Hindlimb muscle (tissue), 1 donor: ENCODE data around the gene ZNF800. TPM values are rescaled to one million over a fixed set of nuclear protein-coding genes. Genes with fewer than 3 reads are reported as not detected.
"Not testable (repeated sequence)": the region's sequence is repeated elsewhere in the genome, so short reads cannot be mapped to it uniquely, and the experiment has no call there.

Source experiments
- DNase-seq: peaks from one replicate; pipeline ENCODE4 v3.0.0-alpha.2; 2013
- polyA plus RNA-seq: library from polyadenylated mRNA; unstranded; fragments of 120-200 nt; gene quantifications from one replicate; pipeline ENCODE4 v1.2.1, GENCODE V29; 2013; ENCODE audit not compliant: insufficient read length

Gene ZNF800, protein sequence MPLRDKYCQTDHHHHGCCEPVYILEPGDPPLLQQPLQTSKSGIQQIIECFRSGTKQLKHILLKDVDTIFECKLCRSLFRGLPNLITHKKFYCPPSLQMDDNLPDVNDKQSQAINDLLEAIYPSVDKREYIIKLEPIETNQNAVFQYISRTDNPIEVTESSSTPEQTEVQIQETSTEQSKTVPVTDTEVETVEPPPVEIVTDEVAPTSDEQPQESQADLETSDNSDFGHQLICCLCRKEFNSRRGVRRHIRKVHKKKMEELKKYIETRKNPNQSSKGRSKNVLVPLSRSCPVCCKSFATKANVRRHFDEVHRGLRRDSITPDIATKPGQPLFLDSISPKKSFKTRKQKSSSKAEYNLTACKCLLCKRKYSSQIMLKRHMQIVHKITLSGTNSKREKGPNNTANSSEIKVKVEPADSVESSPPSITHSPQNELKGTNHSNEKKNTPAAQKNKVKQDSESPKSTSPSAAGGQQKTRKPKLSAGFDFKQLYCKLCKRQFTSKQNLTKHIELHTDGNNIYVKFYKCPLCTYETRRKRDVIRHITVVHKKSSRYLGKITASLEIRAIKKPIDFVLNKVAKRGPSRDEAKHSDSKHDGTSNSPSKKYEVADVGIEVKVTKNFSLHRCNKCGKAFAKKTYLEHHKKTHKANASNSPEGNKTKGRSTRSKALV
- 14.9 TPM for polyA plus RNA-seq

DNA sequence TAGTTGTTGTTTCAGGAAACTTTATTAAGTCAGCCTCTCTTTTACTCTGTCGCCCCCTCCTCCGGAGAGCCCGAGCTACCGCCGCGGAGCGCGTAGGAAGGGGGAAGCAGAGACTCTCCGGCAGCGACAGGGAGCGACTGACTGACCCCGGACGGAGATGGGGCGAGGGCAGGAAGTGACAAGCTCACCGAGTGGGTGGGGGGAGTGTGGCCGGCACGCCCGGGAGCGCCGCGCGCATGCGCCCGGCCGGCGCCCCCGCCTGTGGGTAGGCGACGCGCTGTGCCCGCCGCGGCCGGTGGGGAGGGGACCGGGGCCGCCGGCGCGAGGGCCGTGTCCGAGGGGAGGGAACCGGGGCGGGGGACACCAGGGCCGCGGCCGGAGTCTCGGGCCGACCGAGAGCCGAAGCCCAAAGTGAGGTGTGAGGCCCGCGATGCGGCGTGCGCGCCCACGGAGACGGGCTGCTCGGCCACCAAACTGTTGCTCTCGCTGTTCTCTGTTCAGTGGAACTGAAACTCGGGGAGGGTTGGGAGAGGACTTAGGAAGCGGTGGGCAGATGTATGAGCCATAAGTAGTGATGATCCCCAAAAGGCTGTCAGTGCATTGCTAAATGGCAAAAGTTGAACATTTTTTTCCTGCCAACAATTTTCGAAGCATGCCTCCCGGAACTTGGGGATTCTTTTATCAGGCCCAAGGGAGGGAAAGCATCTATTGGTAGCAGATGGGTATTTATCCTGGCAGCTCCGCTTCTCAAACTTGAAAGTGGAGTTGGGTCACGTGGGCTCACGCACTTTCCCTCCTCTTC, at the start of gene ZNF800:
Gene ZNF800 (minus strand): TSS at position 143 of the 802 bp plus-strand sequence. CDS start 1,151 bp downstream, outside the sequence.
- DNase-seq: peak; percentile 91

DNA sequence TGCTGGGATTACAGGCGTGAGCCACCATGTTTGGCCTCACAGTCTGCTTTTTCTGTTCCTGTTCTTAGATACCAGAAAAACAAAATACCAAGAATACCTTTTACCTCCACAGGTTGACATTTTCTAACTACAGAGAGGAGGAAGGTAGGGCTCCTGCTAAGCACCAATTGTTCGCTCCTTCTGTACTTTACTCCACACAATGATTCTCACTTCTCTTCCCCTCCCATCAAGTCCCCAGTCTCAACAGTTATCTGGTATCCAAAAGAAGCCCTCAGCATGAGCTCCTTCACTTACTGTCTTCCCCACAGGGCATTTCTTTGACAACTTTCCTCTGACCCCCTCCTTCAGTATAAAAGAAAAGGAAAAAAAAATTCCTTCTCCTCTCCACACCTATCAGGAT, 47.7 kb upstream of the ZNF800 start:
- DNase-seq: no peak

DNA sequence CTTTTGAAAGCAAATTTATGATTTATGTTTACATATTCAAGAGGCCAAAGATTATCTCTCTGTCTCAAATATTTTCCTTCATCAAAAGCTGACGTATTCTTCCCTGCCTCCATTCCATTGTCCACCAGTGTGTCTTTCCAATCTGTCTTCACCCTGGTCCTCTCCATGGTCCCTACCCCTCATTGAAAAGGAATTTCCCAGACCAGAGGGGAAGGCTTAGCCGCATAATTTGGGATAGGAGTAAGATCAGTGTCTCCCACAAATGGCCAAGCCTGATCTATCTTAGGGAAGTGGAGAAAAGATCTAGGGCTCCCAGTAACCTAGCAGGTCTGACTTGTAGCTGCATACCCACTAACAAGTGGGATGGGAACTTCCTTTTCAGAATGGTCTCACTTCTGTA, 46.3 kb upstream of the ZNF800 start:
- DNase-seq: no peak

DNA sequence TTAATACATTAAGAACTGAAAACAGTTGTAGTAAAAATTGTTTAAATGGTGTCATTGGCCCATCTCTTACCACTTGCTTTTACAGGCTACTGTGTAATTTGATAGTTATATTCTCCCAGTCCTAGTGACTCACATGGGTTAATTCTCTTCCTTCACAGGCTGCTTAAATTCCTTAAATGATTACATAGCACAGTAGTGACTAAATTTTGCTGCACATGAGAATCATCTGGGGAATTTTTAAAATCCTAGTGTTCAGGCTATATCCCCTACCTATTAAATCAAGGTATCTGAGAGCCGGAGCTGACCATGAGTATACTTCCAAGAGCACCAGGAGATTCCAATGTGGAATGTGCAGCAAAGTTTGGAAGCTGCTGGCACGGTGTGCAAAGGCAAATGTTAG, 45.3 kb upstream of the ZNF800 start:
- no peak for DNase-seq

DNA sequence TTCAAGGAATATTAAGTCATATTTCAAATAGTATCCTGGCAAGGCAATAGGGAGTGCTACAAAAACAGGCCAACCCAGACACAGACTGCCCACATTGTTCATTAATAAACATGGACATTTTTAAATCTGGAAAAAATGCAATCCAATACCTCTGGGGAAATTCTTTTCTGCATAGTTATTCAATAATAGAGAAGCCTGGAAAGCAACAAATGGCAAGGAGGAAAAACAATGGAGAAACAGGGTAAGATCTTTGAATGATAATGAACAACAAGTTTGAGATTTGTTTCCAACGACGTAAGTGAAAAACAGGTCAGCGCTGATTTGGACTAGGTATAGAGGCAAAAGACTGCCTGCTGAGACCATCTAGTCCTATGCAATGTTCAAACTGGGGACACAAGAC, 44.7 kb upstream of the ZNF800 start:
- no peak for DNase-seq

DNA sequence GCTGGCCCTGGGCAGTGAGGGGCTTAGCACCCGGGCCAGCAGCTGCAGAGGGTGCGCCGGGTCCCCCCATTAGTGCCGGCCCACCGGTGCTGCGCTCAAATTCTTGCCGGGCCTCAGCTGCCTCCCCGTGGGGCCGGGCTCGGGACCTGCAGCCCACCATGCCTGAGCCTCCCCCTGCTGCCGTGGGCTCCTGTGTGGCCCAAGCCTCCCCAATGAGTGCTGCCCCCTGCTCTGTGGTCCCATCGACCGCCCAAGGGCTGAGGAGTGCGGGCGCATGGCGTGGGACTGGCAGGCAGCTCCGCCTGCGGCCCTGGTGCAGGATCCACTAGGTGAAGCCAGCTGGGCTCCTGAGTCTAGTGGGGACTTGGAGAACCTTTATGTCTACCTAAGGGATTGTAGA, 36.8 kb upstream of the ZNF800 start:
- DNase-seq: not testable (repeated sequence)

DNA sequence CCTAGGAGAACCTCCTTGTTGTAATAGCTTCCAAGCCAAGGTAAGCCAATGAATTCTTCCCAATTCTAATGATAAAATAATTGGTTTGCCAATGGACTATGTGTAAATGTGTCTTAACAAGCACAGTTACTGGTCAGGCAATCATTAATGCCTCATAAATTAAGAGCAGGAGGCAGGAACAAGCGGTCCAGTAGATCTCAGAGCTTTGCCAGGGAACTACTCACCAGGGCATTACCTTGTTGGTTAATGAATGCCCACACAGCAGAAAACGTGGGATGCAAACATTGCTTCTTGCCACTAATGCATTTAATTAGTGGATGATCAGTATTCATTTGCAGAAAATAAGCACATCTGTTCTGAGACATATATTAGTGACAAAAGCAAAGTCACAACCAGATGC, 26.7 kb upstream of the ZNF800 start:
- no peak for DNase-seq

DNA sequence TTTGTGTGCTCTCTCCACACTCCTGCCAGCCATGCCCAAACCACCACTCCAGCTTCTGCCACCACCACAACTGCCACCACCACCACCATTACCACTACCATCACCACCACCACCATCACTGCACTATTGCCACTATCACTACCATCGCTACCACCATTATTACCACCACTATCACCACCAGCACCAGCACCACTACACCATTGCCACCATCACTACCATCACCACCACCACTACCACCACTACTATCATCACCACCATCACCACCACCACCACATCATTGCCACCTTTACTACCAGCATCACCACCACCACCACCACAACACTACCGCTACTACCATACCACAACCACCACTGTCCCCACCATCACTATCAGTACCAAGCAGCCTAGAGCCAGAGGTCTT, 26.0 kb upstream of the ZNF800 start:
- DNase-seq: no peak

DNA sequence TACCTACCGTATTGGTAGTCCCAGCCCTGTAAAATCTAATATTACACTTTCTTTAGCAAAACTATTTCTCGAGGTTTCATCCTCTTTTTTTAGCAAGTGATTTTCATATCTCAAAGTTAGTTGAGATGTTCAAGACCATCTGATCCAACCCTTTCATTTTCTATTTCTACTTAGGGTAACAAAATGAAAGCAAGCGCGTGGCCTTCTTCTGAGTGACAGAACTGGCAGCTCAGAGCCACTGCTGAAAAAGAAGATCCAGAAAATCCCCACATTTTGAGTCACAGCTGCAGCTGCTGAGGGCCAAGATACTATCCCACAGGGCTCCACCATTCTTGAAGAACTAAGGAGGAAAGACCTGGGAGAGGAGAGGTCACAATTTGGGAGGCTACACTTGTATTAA, 24.8 kb upstream of the ZNF800 start:
- no peak for DNase-seq

DNA sequence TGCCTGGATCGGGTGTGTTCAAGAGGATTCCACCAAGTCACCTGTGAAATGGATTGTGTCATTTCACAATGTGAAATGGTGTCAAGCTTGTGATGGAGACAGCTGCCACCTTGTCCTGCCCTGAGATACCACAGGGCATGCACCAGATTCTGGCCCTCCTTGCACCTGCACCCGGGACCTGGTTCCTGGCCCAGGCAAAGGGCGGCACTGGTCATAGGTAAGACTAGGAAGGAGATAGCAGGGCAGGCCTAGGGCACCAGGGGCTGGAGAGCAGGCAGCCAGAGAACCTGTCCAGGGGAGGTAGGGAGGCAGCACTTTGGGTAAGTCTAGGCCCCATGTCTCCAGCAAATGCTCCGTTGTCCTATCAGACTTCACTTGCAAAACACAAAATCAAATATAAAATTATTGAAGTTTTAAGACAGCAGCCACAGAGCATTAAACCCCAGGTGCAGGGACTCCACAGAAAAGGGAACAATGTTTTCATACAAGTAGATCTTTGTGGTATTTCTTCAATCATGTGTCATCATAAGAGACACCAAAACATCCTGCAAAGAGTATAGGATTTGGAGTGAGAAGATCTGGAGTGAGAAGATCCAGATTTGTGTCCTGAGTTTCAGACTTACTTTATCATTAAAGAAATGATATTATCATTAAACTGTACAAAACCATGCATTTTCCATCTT, 22.7 kb upstream of the ZNF800 start:
- no peak for DNase-seq

DNA sequence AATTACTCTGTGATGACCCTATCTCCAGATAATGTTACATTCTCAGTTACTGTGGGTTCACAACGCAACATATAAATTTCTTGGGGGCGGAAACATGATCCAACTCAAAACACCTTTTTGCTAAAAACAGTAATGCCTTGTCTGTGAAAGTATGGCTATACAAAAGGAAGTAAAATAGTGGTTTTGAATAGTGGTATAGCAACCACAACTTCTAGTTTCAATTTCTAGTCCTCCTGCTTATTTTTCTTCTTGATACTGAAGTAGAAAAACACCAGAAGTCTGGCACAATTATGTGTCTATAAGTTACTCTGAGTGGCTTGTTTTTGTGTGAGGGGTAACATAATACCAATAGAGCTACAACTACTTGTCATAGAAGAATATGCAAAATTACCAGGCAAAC, 21.5 kb upstream of the ZNF800 start:
- no peak for DNase-seq

DNA sequence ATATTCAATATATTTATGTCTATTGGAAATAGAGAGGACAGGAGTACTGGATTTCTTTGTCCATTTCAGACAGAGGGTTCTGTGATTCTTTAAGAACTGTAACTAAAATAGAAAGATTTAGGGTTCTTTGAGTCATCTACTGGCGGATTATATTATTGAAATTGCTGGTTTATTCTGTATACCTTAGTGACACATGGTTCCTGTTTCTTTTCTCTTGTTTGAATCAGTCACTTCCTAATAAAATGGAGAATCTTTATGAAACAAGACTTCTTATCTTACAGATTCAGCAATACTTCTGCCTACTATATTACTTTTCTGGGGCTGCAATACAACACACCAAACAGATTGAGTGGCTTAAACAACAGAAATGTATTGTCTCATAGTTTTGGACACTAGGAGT, 20.8 kb upstream of the ZNF800 start:
- DNase-seq: no peak

DNA sequence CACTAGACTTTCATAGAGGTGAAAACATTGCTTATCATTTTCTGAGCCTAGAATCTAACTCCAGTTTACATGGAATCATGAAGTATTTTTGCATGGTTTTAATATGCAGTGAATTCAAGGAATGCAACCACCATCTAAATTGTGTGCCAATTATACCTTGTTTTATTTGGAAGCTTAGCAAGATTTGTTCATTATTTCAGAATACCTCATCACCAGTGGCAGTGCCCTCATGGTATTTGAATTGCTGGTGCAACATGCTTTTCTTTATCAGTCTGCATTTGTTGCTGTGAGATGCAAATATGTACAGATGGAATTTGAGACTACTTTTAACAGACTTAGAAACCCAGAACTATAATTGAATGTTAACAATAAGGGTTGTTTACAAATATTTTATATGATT, 18.7 kb upstream of the ZNF800 start:
- no peak for DNase-seq

DNA sequence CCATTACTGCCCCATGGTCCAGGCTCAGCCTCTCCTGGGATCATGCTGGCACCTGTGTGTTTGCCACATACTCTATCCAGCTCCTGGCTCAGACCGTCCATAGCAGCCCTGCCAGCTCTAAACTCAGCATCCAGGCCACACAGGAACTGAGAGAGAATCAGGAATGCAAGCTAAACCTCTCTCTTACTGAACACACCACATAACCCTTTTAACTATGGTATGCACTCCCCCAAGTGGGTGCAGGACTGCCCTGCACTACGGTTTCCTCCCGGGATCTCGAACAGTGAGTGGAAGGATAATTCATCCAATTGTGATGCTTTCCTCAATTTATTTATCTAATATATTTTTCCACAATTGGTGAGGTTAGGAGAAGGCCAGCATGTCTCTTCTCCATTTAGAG, 17.1 kb upstream of the ZNF800 start:
- DNase-seq: no peak

DNA sequence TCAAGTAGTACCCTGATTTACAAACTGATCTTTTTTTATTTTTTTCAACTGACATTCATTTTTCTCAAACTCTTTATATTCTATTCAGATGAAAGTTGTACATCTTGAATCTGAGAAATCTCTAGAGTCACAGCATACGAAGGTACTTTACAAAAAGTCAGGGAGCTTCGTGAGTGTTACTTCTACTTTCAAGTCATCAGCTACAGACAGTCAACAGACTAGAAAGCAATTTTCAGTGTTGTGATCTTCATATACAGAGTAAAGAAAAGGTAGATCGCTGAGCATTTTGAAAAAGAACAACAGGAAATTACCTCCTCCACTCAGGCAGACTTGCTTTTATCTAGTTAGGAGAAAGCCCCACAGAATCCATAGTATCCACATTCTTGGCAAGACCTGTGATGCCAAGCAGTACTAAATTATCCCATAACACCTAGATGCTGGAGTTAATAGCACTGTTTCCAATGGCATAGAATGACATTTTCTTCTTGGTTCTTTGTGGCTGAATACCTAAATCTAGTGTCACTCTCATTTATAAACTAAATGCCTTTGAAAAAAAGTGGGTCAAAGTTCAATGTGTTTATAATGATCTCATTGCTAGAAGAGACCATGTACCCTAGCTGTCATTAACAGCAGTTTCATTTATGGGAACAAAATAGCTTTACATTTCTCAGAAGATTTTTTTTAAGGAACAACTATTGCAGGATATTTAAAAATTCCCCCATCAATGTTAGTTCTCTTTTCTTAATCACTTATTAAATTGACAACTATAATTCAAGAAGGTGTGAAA, 12.0 kb upstream of the ZNF800 start:
- DNase-seq: no peak

DNA sequence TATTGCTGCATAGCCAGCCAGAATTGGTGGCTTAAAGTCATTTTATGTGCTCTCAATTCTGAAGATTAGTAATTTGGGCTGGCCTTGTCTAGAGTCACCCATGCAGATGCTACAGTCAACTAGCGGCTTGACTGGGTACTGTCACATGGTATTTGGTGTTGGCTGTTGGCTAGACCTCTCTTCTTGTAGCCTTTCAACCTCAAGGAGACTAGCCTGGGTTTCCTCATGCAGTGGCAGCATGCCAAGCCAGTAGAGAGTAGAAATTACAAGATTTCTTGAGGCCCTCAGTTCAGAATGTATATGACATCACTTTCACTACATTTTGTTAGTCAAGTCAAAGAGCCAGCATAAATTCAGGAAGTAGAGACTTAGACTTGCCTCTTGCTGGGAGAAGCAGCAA, 3.7 kb upstream of the ZNF800 start:
- DNase-seq: no peak

DNA sequence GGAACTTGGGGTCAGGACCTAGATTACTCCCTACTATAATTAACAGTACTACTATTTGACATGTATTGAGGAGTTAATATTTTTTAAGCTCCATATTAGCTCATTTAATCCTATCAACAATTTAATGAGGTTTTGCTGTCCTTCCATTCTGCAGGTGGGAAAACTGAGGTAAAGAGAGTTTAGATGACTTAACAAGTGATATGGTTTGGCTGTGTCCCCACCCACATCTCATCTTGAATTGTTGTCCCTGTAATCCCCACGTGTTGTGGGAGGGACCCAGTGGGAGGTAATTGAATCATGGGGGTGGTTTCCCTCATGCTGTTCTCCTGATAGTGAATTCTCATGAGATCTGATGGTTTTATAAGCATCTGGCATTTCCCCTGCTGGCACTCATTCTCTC, 2.6 kb upstream of the ZNF800 start:
- not testable (repeated sequence) for DNase-seq

DNA sequence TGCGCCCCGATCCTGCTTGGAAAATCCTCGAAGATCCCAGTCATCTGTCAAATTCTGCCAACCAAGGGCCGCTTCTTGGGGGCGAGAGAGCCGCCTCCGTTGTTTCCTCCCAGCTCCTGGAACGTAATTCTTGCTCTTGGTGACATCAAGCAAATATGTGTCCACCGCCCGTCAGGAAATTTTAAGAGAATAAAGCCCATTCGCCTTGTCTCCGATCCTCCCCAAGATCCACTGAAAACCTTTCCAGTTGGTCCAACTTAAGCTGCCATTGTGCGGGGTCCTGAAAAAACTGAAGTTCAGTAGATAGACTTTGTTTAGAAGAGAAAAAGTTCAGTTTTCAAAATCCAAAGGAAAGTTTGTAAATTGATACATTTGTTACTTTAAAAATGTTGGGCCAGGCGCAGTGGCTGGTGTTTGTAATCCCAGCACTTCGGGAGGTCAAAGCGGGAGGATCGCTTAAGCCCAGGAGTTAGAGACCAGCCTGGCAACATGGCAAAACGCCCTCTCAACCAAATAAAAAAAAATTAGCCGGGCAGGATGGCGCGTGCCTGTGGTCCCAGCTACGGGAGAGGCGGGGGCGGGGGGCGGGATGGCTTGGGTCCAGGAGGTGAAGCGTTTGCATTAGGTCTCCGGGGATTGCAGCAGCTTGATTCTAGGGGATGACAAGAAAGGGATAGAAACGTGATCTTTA, 1.0 kb upstream of the ZNF800 start:
- DNase-seq: peak; percentile 4

DNA sequence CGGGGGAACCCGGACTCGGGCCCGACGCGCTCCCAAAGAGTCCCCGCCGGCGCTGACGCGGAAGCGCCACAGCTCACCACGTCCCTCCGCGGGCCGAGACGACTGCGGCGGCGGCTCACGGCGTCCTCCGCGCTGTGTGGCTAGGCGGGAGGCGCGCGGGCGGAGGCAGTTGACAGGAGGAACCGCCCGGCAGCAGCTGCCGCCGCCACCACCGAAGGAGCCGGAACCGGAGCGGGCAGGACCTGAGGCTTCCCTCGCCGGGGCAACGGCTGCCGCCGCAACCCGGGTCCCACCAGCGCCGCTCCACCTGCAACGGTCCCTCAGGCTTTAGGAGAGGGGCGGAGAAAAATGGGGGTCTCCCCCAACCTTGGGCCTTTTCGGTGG, 334 bp downstream of the ZNF800 start:
- peak; percentile 51 for DNase-seq

DNA sequence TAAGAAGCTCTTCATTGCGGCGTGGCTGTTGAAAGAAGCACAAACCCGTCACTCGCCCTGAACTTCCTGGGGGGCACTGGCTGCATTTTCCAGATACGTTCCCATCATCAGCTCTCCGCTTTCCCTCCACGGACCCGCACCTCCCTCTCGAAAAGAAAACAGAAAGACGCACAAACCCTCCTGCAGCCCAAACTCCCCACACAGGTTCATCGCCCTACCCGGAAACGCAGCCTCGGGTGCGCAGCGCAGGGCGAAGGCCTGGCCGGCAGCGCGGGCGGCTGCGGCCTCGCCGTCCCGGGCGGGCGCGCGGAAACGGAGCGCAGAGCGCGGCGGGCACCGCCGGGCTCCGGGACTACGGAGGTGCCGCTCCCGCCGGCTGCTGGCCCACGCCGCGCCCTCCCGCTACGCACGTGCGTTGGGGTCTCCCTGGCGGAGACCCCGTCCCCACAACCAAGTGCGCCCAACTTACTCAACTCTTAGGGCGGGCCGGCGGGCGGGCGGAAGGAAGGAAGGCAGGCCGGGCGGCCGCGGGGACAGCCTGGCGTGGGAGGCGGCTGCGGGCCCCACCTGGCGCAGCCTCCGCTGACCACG, 822 bp downstream of the ZNF800 start:
- DNase-seq: peak; percentile 15
